ENCODE results near the gene TMEM231.
A peak's percentile ranks its signal among the peaks of the same experiment; 100 is the strongest.

TMEM231 gene

GRCh38 chr16:75565640-75566039 is 9.6 kb upstream of the TMEM231 start:
- peak overlapping the region; percentile 87 for H3K9ac ChIP-seq (ENCODE audit: low read length)
- H3K4me1 ChIP-seq (ENCODE audit: control insufficient read depth, low read depth, low read length): no peaks in the 10 kb centered on the region
- no peaks in the 10 kb centered on the region for H3K27me3 ChIP-seq (ENCODE audit: insufficient read depth, low read length, poor library complexity)
- H2BK120ac ChIP-seq (ENCODE audit: low read depth, low read length): no peak overlapping the region
- WGBS (ENCODE audit: extremely low coverage, insufficient coverage, low lambda C conversion rate): no CpG with 5 or more reads among the region's 15 CpGs
- peaks cover 7% of the 10 kb centered on the region for H3K79me2 ChIP-seq (ENCODE audit: control insufficient read depth, insufficient read depth, low read length)
- peaks cover 10% of the 10 kb centered on the region for H3K79me1 ChIP-seq (ENCODE audit: low read length)
- no peak overlapping the region for H2BK5ac ChIP-seq (ENCODE audit: low read length)
- no peak overlapping the region for H3K4ac ChIP-seq (ENCODE audit: low read depth, low read length)
- peak overlapping the region; percentile 97 for H3K4me3 ChIP-seq (ENCODE audit: low read length)
- H3K56ac ChIP-seq (ENCODE audit: low read length): peak overlapping the region; percentile 95
- H3K36me3 ChIP-seq (ENCODE audit: control insufficient read depth, insufficient read depth, low read length): peaks cover 7% of the 10 kb centered on the region
- no peak overlapping the region for H4K5ac ChIP-seq (ENCODE audit: low read length)
- no peak overlapping the region for H2BK15ac ChIP-seq (replicated peaks; ENCODE audit: low read depth)
- peak overlapping the region; percentile 100 for H3K4me2 ChIP-seq (ENCODE audit: low read length)
- no peak overlapping the region for H2AK5ac ChIP-seq (ENCODE audit: low read length)
- DNase-seq: no peak
- H4K8ac ChIP-seq (ENCODE audit: low read depth, low read length): no peak overlapping the region
- H3K23ac ChIP-seq (ENCODE audit: low read length): no peak overlapping the region
- H3K18ac ChIP-seq (ENCODE audit: low read length): no peak overlapping the region
- no peak overlapping the region for H3K27ac ChIP-seq (ENCODE audit: low read depth, low read length)

- H3K4me3 ChIP-seq (ENCODE audit: low read length): no peak overlapping the region
Observed at GRCh38 chr16:75559564-75560372, 3.7 kb upstream of the TMEM231 start.

GRCh38 chr16:75558846-75559401 is 2.9 kb upstream of the TMEM231 start:
- no peak overlapping the region for H3K9ac ChIP-seq (ENCODE audit: low read length)
- H2AK5ac ChIP-seq (ENCODE audit: low read length): no peak overlapping the region
- no peak for DNase-seq
- no CpG with 5 or more reads among the region's 2 CpGs for WGBS (ENCODE audit: extremely low coverage, insufficient coverage, low lambda C conversion rate)
- no peak overlapping the region for H3K23ac ChIP-seq (ENCODE audit: low read length)
- H3K4me1 ChIP-seq (ENCODE audit: control insufficient read depth, low read depth, low read length): no peaks in the 10 kb centered on the region
- H3K36me3 ChIP-seq (ENCODE audit: control insufficient read depth, insufficient read depth, low read length): no peaks in the 10 kb centered on the region
- H3K4me3 ChIP-seq (ENCODE audit: low read length): no peak overlapping the region
- H3K56ac ChIP-seq (ENCODE audit: low read length): no peak overlapping the region
- no peak overlapping the region for H4K5ac ChIP-seq (ENCODE audit: low read length)
- H3K4ac ChIP-seq (ENCODE audit: low read depth, low read length): no peak overlapping the region
- no peaks in the 10 kb centered on the region for H3K27me3 ChIP-seq (ENCODE audit: insufficient read depth, low read length, poor library complexity)
- H2BK120ac ChIP-seq (ENCODE audit: low read depth, low read length): no peak overlapping the region
- no peak overlapping the region for H2BK15ac ChIP-seq (replicated peaks; ENCODE audit: low read depth)
- no peaks in the 10 kb centered on the region for H3K79me1 ChIP-seq (ENCODE audit: low read length)
- no peak overlapping the region for H3K18ac ChIP-seq (ENCODE audit: low read length)
- H3K79me2 ChIP-seq (ENCODE audit: control insufficient read depth, insufficient read depth, low read length): no peaks in the 10 kb centered on the region
- no peak overlapping the region for H3K27ac ChIP-seq (ENCODE audit: low read depth, low read length)
- H3K4me2 ChIP-seq (ENCODE audit: low read length): no peak overlapping the region
- no peak overlapping the region for H2BK5ac ChIP-seq (ENCODE audit: low read length)
- no peak overlapping the region for H4K8ac ChIP-seq (ENCODE audit: low read depth, low read length)

More at GRCh38 chr16:75559564-75560372, 3.7 kb upstream of the TMEM231 start:
- Histone ChIP-seq H2AK5ac (ENCODE audit: low read length) (no peak overlapping the region), H3K56ac (ENCODE audit: low read length) (no peak overlapping the region), H3K36me3 (ENCODE audit: control insufficient read depth, insufficient read depth, low read length) (no peaks in the 10 kb centered on the region), H3K9ac (ENCODE audit: low read length) (no peak overlapping the region), H3K27ac (ENCODE audit: low read depth, low read length) (no peak overlapping the region), H3K27me3 (ENCODE audit: insufficient read depth, low read length, poor library complexity) (no peaks in the 10 kb centered on the region), H3K4me1 (ENCODE audit: control insufficient read depth, low read depth, low read length) (no peaks in the 10 kb centered on the region), H3K79me1 (ENCODE audit: low read length) (no peaks in the 10 kb centered on the region), H3K18ac (ENCODE audit: low read length) (no peak overlapping the region), H3K4me2 (ENCODE audit: low read length) (no peak overlapping the region), H3K79me2 (ENCODE audit: control insufficient read depth, insufficient read depth, low read length) (no peaks in the 10 kb centered on the region), H2BK120ac (ENCODE audit: low read depth, low read length) (no peak overlapping the region), H4K8ac (ENCODE audit: low read depth, low read length) (no peak overlapping the region), H2BK5ac (ENCODE audit: low read length) (no peak overlapping the region), H4K5ac (ENCODE audit: low read length) (no peak overlapping the region), H2BK15ac (replicated peaks; ENCODE audit: low read depth) (no peak overlapping the region), H3K4ac (ENCODE audit: low read depth, low read length) (no peak overlapping the region), H3K23ac (ENCODE audit: low read length) (no peak overlapping the region)
- DNase-seq: peak; percentile 41
- no CpG with 5 or more reads among the region's 10 CpGs for WGBS (ENCODE audit: extremely low coverage, insufficient coverage, low lambda C conversion rate)

- no CpG with 5 or more reads among the region's 16 CpGs for WGBS (ENCODE audit: extremely low coverage, insufficient coverage, low lambda C conversion rate)
- no peak overlapping the region for H3K27ac ChIP-seq (ENCODE audit: low read depth, low read length)
Observed at GRCh38 chr16:75556431-75556950, 439 bp upstream of the TMEM231 start.

GRCh38 chr16:75555213-75555706 is 792 bp downstream of the TMEM231 start:
- H3K27me3 ChIP-seq (ENCODE audit: insufficient read depth, low read length, poor library complexity): no peaks in the 10 kb centered on the region
- peak overlapping the region; percentile 97 for H3K4me2 ChIP-seq (ENCODE audit: low read length)
- no peak overlapping the region for H2BK15ac ChIP-seq (replicated peaks; ENCODE audit: low read depth)
- no peak overlapping the region for H4K5ac ChIP-seq (ENCODE audit: low read length)
- no peak overlapping the region for H3K4ac ChIP-seq (ENCODE audit: low read depth, low read length)
- WGBS (ENCODE audit: extremely low coverage, insufficient coverage, low lambda C conversion rate): no CpG with 5 or more reads among the region's 26 CpGs
- H3K27ac ChIP-seq (ENCODE audit: low read depth, low read length): peak overlapping the region; percentile 9
- no peaks in the 10 kb centered on the region for H3K79me1 ChIP-seq (ENCODE audit: low read length)
- no peak overlapping the region for H3K18ac ChIP-seq (ENCODE audit: low read length)
- no peak overlapping the region for H2BK120ac ChIP-seq (ENCODE audit: low read depth, low read length)
- no peaks in the 10 kb centered on the region for H3K4me1 ChIP-seq (ENCODE audit: control insufficient read depth, low read depth, low read length)
- H4K8ac ChIP-seq (ENCODE audit: low read depth, low read length): no peak overlapping the region
- H3K4me3 ChIP-seq (ENCODE audit: low read length): peak overlapping the region; percentile 76
- peak overlapping the region; percentile 81 for H3K56ac ChIP-seq (ENCODE audit: low read length)
- peak overlapping the region; percentile 77 for H3K9ac ChIP-seq (ENCODE audit: low read length)
- no peak overlapping the region for H2BK5ac ChIP-seq (ENCODE audit: low read length)
- no peak overlapping the region for H2AK5ac ChIP-seq (ENCODE audit: low read length)
- H3K36me3 ChIP-seq (ENCODE audit: control insufficient read depth, insufficient read depth, low read length): no peaks in the 10 kb centered on the region
- DNase-seq: peak; percentile 96
- no peaks in the 10 kb centered on the region for H3K79me2 ChIP-seq (ENCODE audit: control insufficient read depth, insufficient read depth, low read length)
- H3K23ac ChIP-seq (ENCODE audit: low read length): peak overlapping the region; percentile 15

More at GRCh38 chr16:75556431-75556950, 439 bp upstream of the TMEM231 start:
- Histone ChIP-seq H3K79me1 (ENCODE audit: low read length) (no peaks in the 10 kb centered on the region), H3K56ac (ENCODE audit: low read length) (peak overlapping the region; percentile 12), H2BK15ac (replicated peaks; ENCODE audit: low read depth) (no peak overlapping the region), H3K79me2 (ENCODE audit: control insufficient read depth, insufficient read depth, low read length) (no peaks in the 10 kb centered on the region), H3K18ac (ENCODE audit: low read length) (no peak overlapping the region), H3K27me3 (ENCODE audit: insufficient read depth, low read length, poor library complexity) (no peaks in the 10 kb centered on the region), H4K8ac (ENCODE audit: low read depth, low read length) (no peak overlapping the region), H3K4ac (ENCODE audit: low read depth, low read length) (no peak overlapping the region), H3K4me1 (ENCODE audit: control insufficient read depth, low read depth, low read length) (no peaks in the 10 kb centered on the region), H2AK5ac (ENCODE audit: low read length) (no peak overlapping the region), H3K4me3 (ENCODE audit: low read length) (no peak overlapping the region), H3K23ac (ENCODE audit: low read length) (no peak overlapping the region), H2BK5ac (ENCODE audit: low read length) (no peak overlapping the region), H3K36me3 (ENCODE audit: control insufficient read depth, insufficient read depth, low read length) (no peaks in the 10 kb centered on the region), H2BK120ac (ENCODE audit: low read depth, low read length) (no peak overlapping the region), H3K9ac (ENCODE audit: low read length) (peak overlapping the region; percentile 9), H4K5ac (ENCODE audit: low read length) (no peak overlapping the region), H3K4me2 (ENCODE audit: low read length) (peak overlapping the region; percentile 32)
- no peak for DNase-seq

Measured in mesendoderm (in vitro differentiated cells).